ENCODE data around the gene RPS15.
A peak's percentile ranks its signal among the peaks of the same experiment; 100 is the strongest.
"Not testable (repeated sequence)": the region's sequence is repeated elsewhere in the genome, so short reads cannot be mapped to it uniquely, and the experiment has no call there.

The RPS15 gene

DNA sequence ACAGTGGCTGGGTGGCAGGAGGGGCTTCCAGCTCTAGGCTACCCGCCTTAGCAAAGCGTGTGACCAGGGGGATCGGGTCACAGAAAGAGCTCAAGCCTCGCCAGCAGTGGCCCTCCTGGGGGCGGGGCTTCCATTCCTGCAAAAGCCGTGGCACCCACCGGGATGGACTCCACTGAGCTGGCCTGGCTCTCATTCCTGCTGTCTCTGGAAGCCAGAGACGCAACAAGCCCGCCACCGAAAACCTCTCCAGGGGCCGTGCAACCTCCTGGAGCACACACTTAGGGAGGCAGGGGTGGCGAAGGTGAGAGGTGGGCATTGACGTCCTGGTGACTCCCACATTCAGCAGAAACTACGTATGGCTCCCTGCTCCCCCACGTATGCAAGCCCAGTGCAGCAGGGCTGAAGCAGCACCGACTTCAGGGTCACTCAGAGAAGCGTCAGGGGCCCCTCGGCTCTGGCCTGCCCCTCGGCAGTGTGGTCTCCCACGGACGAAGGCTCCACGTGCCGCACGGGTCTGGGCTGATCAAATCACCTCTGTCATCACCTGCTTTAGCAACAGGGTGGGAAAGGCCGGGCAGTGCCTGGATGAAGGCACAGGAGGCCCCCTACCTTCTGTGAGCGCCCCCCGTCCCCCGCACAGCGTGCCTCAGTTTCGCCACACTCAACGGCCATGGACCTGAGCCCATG is 37.7 kb downstream of the RPS15 start:
- no peak overlapping the region for H3K4me3 ChIP-seq (ENCODE audit: low read depth, low read length)
- no peak for DNase-seq (ENCODE audit: low read depth)

DNA sequence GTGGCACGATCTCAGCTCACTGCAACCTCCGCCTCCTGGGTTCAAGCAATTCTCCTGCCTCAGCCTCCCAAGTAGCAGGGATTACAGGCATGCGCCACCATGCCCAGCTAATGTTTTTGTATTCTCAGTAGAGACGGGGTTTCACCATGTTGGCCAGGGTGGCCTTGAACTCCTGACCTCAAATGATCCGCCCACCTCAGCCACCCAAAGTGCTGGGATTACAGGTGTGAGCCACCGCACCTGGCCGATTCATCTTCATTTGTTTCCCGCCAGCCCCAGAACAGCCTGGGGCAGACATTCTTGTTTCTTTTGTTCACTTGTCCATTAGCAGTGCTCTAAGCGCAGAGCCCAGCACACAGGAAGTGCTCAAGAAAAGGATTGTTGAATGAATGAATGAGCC is 38.9 kb downstream of the RPS15 start:
- H3K4me3 ChIP-seq (ENCODE audit: low read depth, low read length); DNase-seq (ENCODE audit: low read depth): not testable (repeated sequence)

DNA sequence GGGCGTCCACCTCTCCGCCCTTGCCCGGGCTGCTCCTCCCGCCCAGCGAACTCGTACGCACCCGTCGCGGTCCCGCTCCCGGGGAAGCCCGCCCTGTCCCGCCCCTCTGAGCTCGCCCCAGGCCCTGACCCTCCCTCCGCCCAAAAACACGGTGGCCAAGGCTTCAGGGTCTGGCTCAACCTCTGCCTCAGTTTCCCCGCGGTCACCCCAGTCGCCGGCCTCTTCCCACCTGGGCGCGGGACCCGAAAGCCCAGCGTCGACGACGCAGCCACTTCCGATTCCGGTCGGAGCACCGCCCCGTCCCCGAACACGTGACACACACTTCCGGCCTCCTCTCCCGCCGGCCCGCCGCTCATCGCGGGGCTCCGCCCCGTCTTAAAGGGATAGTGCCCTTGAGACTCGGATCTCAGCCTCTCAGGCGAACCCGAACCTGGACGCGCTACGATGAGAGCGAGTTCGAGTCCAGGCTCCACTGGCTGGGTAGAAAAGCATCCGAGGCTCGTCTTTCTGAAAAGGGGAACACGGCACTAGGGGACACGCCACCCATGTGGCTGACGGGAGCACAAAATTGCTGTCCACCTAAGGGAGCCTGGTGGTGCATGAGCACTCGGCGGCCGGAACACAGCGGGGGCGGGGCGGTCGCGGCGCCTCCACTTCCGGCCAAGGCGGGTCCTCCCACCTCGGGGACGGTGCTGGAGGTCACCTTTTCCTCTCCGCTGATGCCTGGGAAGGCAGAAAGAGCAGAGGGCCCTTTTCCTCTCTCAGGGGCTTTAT is 40.9 kb downstream of the RPS15 start, which contains the start of gene C19orf25:
Gene C19orf25, minus strand, starts transcription at position 282 of the 774 bp plus-strand sequence. CDS start 312 bp downstream, outside the sequence.
- DNase-seq (ENCODE audit: low read depth) = peak; percentile 69
- peak within 1 kb of the TSS; percentile 88 for H3K4me3 ChIP-seq (ENCODE audit: low read depth, low read length)

GRCh38 chr19:1481224-1481892 is 43.2 kb downstream of the RPS15 start:
- no peak overlapping the region for H3K4me3 ChIP-seq (ENCODE audit: low read depth, low read length)
- no peak for DNase-seq (ENCODE audit: low read depth)

DNA sequence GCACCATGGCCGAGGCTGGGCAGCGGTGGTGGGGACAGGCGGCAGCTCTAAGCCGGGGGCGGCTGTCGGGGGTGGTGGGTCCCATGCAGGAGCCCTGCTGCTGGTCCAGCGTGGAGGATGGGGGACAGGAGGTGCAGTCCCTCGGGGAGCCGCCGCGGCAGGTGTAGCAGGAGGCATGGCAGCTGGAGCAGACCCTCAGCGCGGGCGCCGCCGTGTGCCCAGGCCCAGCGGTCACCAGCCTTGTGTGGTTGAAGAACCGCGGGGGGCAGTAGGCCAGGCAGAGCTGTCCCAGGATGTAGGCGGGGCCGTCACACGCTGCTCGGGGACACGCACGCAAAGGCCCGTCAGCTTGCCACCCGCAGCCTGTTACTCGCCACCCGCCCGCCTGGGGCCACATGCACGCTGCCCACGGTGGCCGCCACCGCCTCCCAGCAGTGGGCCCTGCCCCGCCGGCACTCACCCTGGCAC is 43.7 kb downstream of the RPS15 start:
- DNase-seq (ENCODE audit: low read depth) = no peak
- H3K4me3 ChIP-seq (ENCODE audit: low read depth, low read length) = no peak overlapping the region

GRCh38 chr19:1482361-1483130 is 44.4 kb downstream of the RPS15 start:
- no peak for DNase-seq (ENCODE audit: low read depth)
- H3K4me3 ChIP-seq (ENCODE audit: low read depth, low read length) = no peak overlapping the region

GRCh38 chr19:1483131-1483978 is 45.2 kb downstream of the RPS15 start:
- DNase-seq (ENCODE audit: low read depth) = no peak

GRCh38 chr19:1483979-1484428 is 45.8 kb downstream of the RPS15 start:
- DNase-seq (ENCODE audit: low read depth) = no peak
- H3K4me3 ChIP-seq (ENCODE audit: low read depth, low read length) = no peak overlapping the region

More at GRCh38 chr19:1483131-1483978, 45.2 kb downstream of the RPS15 start:
- H3K4me3 ChIP-seq (ENCODE audit: low read depth, low read length) = no peak overlapping the region

DNA sequence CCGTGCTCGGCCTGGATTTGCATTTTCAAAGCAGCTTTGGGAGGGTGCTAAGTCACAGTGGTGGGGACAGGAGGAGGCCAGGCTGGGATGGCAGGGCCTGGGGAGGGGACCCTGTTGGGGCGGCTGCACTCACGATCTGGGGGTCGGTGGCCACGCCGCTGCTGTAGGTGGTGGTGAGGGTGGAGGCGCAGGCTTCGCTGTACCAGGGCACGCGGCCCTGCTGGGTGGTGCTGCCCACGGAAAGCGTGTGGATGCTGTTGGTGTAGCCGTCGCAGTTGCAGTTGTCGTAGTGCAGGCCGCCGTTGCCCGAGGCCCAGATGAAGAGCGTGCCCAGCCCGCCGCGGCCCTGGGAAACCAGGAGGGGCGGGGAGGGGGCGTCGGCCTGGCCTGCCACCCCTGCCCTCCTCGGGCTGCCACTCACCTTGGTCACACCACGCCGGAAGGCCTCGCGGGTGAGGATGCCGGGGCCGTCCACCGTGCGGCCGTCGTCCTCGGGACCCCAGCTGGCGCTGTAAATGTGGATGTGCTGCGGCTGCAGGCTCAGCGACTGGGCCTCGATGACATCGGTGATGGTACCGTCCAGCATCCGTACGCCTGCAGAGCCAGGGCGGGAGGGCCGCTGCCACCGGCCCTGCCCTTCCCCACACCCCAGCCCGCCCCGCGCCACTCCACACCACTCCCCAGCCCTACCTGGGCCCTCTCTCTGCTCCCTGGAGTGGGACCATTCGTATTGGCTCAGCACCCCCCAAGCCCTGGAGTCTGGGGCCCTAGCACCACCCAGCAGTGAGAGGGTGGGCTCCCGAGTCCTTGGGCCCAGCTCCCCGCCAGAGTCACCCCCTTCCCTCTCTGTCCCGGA is 48.8 kb downstream of the RPS15 start:
- no peak for DNase-seq (ENCODE audit: low read depth)
- H3K4me3 ChIP-seq (ENCODE audit: low read depth, low read length) = no peak overlapping the region

- DNase-seq (ENCODE audit: low read depth) = no peak
- no peak overlapping the region for H3K4me3 ChIP-seq (ENCODE audit: low read depth, low read length)
Observed at GRCh38 chr19:1487576-1488281, 49.5 kb downstream of the RPS15 start.

DNA sequence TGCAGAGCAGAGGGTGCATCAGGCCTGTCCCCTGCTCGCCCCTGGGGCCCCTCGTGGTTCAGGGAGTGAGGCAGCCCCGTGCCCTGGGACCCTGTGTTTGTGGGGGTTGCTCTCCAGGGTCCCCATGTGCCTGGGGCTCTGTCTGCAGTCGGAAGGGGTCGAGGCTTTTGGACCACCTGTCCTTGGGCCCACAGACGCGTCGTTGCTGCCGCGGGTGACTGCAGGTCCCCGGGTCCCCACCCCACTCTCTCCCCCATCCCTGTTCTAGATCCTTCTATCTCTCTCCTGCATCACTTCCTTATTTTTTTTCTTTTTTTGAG is 50.0 kb downstream of the RPS15 start:
- no peak overlapping the region for H3K4me3 ChIP-seq (ENCODE audit: low read depth, low read length)
- DNase-seq (ENCODE audit: low read depth) = no peak

- no peak for DNase-seq (ENCODE audit: low read depth)
- peak overlapping the region; percentile 58 for H3K4me3 ChIP-seq (ENCODE audit: low read depth, low read length)
Observed at GRCh38 chr19:1489463-1490310, 51.5 kb downstream of the RPS15 start.
